Upper lobe of right lung (tissue), 1 donor: ENCODE results near the gene LAMA2. TPM values are rescaled to one million over a fixed set of nuclear protein-coding genes. Genes with fewer than 3 reads are reported as not detected.

Experiments
- ATAC-seq: fragments of 200-7000 bp; cut with Tn5 transposase; one replicate; pipeline ENCODE4 v1.9.1; 2020; ENCODE audit warnings: mild to moderate bottlenecking, moderate library complexity
- DNase-seq: peaks from one replicate; pipeline ENCODE4 v3.0.0-alpha.2; 2020
- H3K27ac ChIP-seq: fragments of 200-600 bp; one replicate; pipeline ENCODE4 v1.8.0; 2022
- H3K27me3 ChIP-seq: fragments of 200-600 bp; one replicate; pipeline ENCODE4 v1.8.0; 2022; ENCODE audit warnings: mild to moderate bottlenecking
- H3K36me3 ChIP-seq: fragments of 200-600 bp; one replicate; pipeline ENCODE4 v1.8.0; 2022
- H3K4me1 ChIP-seq: fragments of 200-600 bp; one replicate; pipeline ENCODE4 v1.8.0; 2022
- H3K4me3 ChIP-seq: fragments of 200-600 bp; one replicate; pipeline ENCODE4 v1.8.0; 2022; ENCODE audit warnings: mild to moderate bottlenecking
- H3K9me3 ChIP-seq: fragments of 200-600 bp; one replicate; pipeline ENCODE4 v1.8.0; 2022
- intact Hi-C: fragments of 100-400 bp; cut with DNase I; formaldehyde crosslinking; loops from one replicate; pipeline ENCODE4 v1.11.0; 2022
- total RNA-seq: library from RNA; stranded (reverse); fragmentation: NEBNext Ultra II Directional; extraction: Animal tissue kit (Norgen Biotek cat#: 25700); gene quantifications from one replicate; pipeline ENCODE4 v1.2.1, GENCODE V29; 2021
- TF ChIP-seq, protein P1 (sequence below): fragments of 200-600 bp; IDR thresholded peaks from one replicate; pipeline ENCODE4 v1.8.0; 2022; ENCODE audit warnings: antibody characterized with exemption
- donor health status: DM: no; HTN: yes; CAD: no; lungs with severe emphysema.

LAMA2 gene
- total RNA-seq, 1 donor from 2014 or later: 42.1 TPM

GRCh38 chr6:129184808-129185366 is 301.9 kb downstream of the LAMA2 start:
- Histone ChIP-seq H3K27me3 (no peaks in the 10 kb centered on the region), H3K27ac (no peak overlapping the region), H3K4me3 (no peak overlapping the region), H3K9me3 (no peaks in the 10 kb centered on the region), H3K36me3 (no peaks in the 10 kb centered on the region), H3K4me1 (no peaks in the 10 kb centered on the region)
- ATAC-seq (no peak), DNase-seq (no peak)
- intact Hi-C loops: no loop called here
- TF ChIP-seq, protein P1, sequence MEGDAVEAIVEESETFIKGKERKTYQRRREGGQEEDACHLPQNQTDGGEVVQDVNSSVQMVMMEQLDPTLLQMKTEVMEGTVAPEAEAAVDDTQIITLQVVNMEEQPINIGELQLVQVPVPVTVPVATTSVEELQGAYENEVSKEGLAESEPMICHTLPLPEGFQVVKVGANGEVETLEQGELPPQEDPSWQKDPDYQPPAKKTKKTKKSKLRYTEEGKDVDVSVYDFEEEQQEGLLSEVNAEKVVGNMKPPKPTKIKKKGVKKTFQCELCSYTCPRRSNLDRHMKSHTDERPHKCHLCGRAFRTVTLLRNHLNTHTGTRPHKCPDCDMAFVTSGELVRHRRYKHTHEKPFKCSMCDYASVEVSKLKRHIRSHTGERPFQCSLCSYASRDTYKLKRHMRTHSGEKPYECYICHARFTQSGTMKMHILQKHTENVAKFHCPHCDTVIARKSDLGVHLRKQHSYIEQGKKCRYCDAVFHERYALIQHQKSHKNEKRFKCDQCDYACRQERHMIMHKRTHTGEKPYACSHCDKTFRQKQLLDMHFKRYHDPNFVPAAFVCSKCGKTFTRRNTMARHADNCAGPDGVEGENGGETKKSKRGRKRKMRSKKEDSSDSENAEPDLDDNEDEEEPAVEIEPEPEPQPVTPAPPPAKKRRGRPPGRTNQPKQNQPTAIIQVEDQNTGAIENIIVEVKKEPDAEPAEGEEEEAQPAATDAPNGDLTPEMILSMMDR: no peak

DNA sequence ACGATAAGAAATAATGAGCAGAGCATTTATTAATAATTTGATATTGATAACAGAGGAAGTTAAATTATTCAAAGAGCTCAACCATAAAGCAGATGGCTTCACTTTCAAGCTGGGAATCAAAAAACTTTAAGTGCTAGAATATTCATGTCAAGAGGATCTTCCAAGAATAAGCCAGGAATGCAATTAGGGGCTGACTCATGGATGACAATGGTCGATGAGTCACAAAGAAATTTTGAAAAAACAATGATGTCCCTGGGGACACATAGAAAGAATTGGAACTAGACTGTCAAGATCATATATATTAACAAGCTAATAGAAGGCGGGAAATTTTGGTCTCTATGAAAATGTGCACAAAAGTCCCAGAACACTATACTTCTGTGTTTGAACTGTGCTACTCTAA is 304.1 kb downstream of the LAMA2 start:
- TF ChIP-seq, protein P1: no peak
- Histone ChIP-seq H3K4me3 (no peak overlapping the region), H3K4me1 (no peaks in the 10 kb centered on the region), H3K36me3 (no peaks in the 10 kb centered on the region), H3K27me3 (no peaks in the 10 kb centered on the region), H3K27ac (no peak overlapping the region), H3K9me3 (no peaks in the 10 kb centered on the region)
- no peak for DNase-seq
- intact Hi-C loops: no loop called here
- no peak for ATAC-seq

DNA sequence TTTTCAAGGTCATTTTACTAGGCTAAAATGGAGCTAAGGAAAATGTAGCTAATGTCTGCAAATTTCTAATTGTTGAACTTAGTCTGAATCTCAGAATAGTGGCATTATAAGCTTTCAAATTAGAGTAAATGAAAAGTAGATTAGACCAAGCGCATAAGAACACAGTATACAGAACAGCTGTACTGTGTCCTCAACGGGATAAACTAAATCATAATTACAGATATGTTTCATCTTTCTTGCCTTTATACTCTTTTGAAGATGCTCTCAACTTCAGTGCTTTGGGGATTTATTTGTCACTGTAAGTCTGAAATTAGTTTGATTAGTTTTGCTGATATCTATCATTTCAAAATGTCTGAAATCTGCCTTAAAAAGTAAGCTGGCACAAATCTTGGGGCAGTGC is 305.4 kb downstream of the LAMA2 start:
- ATAC-seq: no peak
- no peaks in the 10 kb centered on the region for H3K36me3 ChIP-seq
- no peak for DNase-seq
- no peak overlapping the region for H3K27ac ChIP-seq
- TF ChIP-seq, protein P1: no peak
- H3K9me3 ChIP-seq: no peaks in the 10 kb centered on the region
- intact Hi-C loops: no loop called here
- no peak overlapping the region for H3K4me3 ChIP-seq
- H3K4me1 ChIP-seq: no peaks in the 10 kb centered on the region
- no peaks in the 10 kb centered on the region for H3K27me3 ChIP-seq

DNA sequence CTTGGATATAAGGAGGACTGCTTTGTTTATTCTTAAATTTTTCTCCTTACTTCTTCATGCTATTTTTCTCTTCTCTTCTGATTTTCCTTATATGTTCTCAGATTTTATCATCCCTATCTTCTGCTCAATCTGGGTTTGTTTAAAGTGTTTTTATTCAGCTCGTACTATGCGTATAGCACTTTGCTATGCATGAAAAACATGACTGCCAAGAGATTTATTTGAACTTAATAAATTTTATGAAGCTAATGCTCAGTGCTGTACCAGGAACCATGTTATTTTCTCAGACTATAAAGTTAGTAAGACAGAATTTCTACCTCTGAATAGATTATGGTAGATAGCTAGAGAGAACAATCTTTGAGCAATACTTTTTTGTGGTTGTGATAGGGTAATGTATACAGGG is 305.9 kb downstream of the LAMA2 start:
- Histone ChIP-seq H3K27me3 (no peaks in the 10 kb centered on the region), H3K9me3 (no peaks in the 10 kb centered on the region), H3K4me1 (no peaks in the 10 kb centered on the region), H3K4me3 (no peak overlapping the region), H3K27ac (no peak overlapping the region), H3K36me3 (no peaks in the 10 kb centered on the region)
- intact Hi-C loops: no loop called here
- ATAC-seq: no peak
- TF ChIP-seq, protein P1: no peak
- no peak for DNase-seq

GRCh38 chr6:129189266-129189665 is 306.3 kb downstream of the LAMA2 start:
- H3K27ac ChIP-seq: no peak overlapping the region
- intact Hi-C loops: no loop called here
- DNase-seq: no peak
- TF ChIP-seq, protein P1: no peak
- H3K36me3 ChIP-seq: no peaks in the 10 kb centered on the region
- no peak for ATAC-seq
- no peaks in the 10 kb centered on the region for H3K4me1 ChIP-seq
- no peaks in the 10 kb centered on the region for H3K27me3 ChIP-seq
- H3K9me3 ChIP-seq: no peaks in the 10 kb centered on the region
- no peak overlapping the region for H3K4me3 ChIP-seq

DNA sequence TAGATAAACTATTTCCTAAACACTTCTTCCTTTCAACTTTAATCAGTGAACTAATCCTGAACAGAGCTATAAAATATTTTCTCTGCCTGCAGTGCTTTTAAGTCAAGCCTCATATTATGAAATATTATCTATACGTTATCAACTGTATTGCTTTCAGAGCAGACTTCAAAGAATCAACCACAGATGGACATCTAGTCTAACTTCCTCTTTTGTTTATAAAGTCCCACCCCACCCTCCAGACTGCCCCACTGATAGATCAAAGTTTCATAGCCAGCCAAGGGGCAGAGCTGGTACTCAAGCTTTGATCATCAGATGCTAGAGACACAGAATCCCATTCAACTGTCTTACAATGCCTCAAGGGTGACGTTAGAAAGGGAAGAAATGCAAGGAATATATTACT is 308.3 kb downstream of the LAMA2 start:
- no peak overlapping the region for H3K27ac ChIP-seq
- TF ChIP-seq, protein P1: no peak
- no peak for DNase-seq
- no peaks in the 10 kb centered on the region for H3K36me3 ChIP-seq
- ATAC-seq: no peak
- H3K9me3 ChIP-seq: no peaks in the 10 kb centered on the region
- H3K4me1 ChIP-seq: no peaks in the 10 kb centered on the region
- H3K4me3 ChIP-seq: no peak overlapping the region
- intact Hi-C loops: no loop called here
- no peaks in the 10 kb centered on the region for H3K27me3 ChIP-seq
